Astrocyte (in vitro differentiated cells and primary cell): ENCODE data around the gene PDZRN4.
"Not testable (repeated sequence)": the region's sequence is repeated elsewhere in the genome, so short reads cannot be mapped to it uniquely, and the experiment has no call there.

Experiments
- EZH2 ChIP-seq: IDR thresholded peaks from 2 replicates; pipeline ENCODE4 v1.6.1; 2012; ENCODE audit warnings: mild to moderate bottlenecking, low read length, inconsistent platforms; ENCODE audit not compliant: insufficient read depth
- TF ChIP-seq, protein P1 (sequence below): IDR thresholded peaks from 2 replicates; pipeline ENCODE4 v1.5.1; 2011; ENCODE audit warnings: low read depth, mild to moderate bottlenecking, inconsistent platforms, low read length, moderate library complexity; ENCODE audit not compliant: insufficient read depth

GRCh38 chr12:41191549-41191948, 3.4 kb downstream of the PDZRN4 start:
- TF ChIP-seq, protein P1, sequence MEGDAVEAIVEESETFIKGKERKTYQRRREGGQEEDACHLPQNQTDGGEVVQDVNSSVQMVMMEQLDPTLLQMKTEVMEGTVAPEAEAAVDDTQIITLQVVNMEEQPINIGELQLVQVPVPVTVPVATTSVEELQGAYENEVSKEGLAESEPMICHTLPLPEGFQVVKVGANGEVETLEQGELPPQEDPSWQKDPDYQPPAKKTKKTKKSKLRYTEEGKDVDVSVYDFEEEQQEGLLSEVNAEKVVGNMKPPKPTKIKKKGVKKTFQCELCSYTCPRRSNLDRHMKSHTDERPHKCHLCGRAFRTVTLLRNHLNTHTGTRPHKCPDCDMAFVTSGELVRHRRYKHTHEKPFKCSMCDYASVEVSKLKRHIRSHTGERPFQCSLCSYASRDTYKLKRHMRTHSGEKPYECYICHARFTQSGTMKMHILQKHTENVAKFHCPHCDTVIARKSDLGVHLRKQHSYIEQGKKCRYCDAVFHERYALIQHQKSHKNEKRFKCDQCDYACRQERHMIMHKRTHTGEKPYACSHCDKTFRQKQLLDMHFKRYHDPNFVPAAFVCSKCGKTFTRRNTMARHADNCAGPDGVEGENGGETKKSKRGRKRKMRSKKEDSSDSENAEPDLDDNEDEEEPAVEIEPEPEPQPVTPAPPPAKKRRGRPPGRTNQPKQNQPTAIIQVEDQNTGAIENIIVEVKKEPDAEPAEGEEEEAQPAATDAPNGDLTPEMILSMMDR: not testable (repeated sequence)
- TF ChIP-seq EZH2: not testable (repeated sequence)
